Smooth muscle cell (in vitro differentiated cells): ENCODE measurements around the gene DUSP14. TPM values are rescaled to one million over a fixed set of nuclear protein-coding genes. Genes with fewer than 3 reads are reported as not detected.

ENCODE experiments used
- DNase-seq: peaks from one replicate; lab custom pipeline; 2025; ENCODE audit not compliant: unreplicated experiment; lab: John Stamatoyannopoulos, UW
- H2AFZ ChIP-seq: fragments of 200-600 bp; sonication (generic); 2 replicates; pipeline ENCODE4 v1.6.0; 2016; ENCODE audit warnings: antibody characterized with exemption, low read depth, mild to moderate bottlenecking
- H3F3A ChIP-seq: fragments of 200-600 bp; sonication (generic); 2 replicates; pipeline ENCODE4 v1.6.0; 2017; ENCODE audit warnings: antibody characterized with exemption, low read depth
- H3K27ac ChIP-seq: fragments of 200-600 bp; sonication (generic); 2 replicates; pipeline ENCODE4 v1.5.1; 2016; ENCODE audit warnings: low read depth, mild to moderate bottlenecking
- H3K27me3 ChIP-seq: fragments of 200-600 bp; sonication (generic); 2 replicates; pipeline ENCODE4 v1.6.1; 2016; ENCODE audit warnings: low read depth, mild to moderate bottlenecking
- H3K36me3 ChIP-seq: fragments of 200-600 bp; sonication (generic); 2 replicates; pipeline ENCODE4 v1.5.1; 2016; ENCODE audit warnings: low read depth
- H3K4me1 ChIP-seq: fragments of 200-600 bp; sonication (generic); 2 replicates; pipeline ENCODE4 v1.5.1; 2016; ENCODE audit warnings: low read depth
- H3K4me2 ChIP-seq: fragments of 200-600 bp; sonication (generic); 2 replicates; pipeline ENCODE4 v1.6.0; 2016; ENCODE audit warnings: mild to moderate bottlenecking
- H3K4me3 ChIP-seq: fragments of 200-600 bp; sonication (generic); 2 replicates; pipeline ENCODE4 v1.5.1; 2016; ENCODE audit warnings: mild to moderate bottlenecking
- H3K79me2 ChIP-seq: fragments of 200-600 bp; sonication (generic); 2 replicates; pipeline ENCODE4 v1.6.0; 2016; ENCODE audit warnings: low read depth, mild to moderate bottlenecking
- H3K9ac ChIP-seq: fragments of 200-600 bp; sonication (generic); 2 replicates; pipeline ENCODE4 v1.6.0; 2016; ENCODE audit warnings: low read depth
- H3K9me3 ChIP-seq: fragments of 200-600 bp; sonication (generic); replicated peaks from 2 replicates; pipeline ENCODE4 v1.5.1; 2016; ENCODE audit warnings: low read depth
- H4K20me1 ChIP-seq: fragments of 200-600 bp; sonication (generic); 2 replicates; pipeline ENCODE4 v1.6.0; 2016; ENCODE audit warnings: low read depth
- WGBS: methylation state at CpG from one replicate; pipeline ENCODE4 v1.1.7; 2016; ENCODE audit warnings: low lambda C conversion rate; 5-methylcytosine and 5-hydroxymethylcytosine counted together
- polyA plus RNA-seq: library from polyadenylated mRNA; unstranded; fragments of >200 nt; fragmentation: Nextera tagmentation; extraction: Ambion mirVana; gene quantifications from 2 replicates; pipeline ENCODE4 v1.2.1, GENCODE V29; 2016
- total RNA-seq: library from RNA; depleted of rRNA; stranded (reverse); fragments of >200 nt; gene quantifications from 2 replicates; pipeline ENCODE4 v1.2.3, GENCODE V29; 2014
- TF ChIP-seq, protein P1 (sequence below): fragments of 200-600 bp; sonication (generic); IDR thresholded peaks from 2 replicates; pipeline ENCODE4 v1.5.1; 2017; ENCODE audit warnings: borderline replicate concordance, mild to moderate bottlenecking, antibody characterized with exemption; ENCODE audit not compliant: insufficient read depth, poor library complexity, severe bottlenecking

DUSP14 gene
- total and polyA plus RNA-seq, 2 experiments from 2014 or later: 40.4 to 47.1 TPM

DNA sequence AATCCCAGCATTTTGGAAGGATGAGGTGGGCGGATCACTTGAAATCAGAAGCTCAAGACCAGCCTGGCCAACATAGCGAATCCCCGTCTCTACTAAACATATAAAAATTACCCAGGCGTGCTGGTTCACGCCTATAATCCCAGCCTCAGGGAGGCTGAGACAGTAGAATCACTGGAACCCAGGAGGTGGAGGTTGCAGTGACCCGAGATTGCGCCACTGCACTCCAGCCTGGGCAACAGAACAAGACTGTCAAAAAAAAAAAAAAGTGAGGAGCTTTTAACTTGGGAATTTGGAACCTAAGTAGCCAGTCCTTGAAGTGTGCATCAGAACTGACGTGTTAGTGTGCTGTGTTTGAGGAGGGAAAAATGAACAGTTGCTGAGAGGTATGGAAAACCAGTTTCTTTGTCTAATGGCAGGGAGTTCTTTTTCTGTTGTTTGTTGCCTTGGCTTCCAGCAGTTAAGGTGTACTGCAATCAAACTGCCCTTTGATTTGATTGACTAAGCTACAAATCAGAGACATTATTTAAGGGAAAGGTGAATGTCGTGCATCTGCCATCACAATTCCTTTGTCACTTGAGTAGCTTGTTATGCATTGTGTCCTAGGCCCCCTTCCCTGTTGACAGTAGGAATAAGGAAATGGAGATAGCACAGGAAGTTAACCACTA is 8.6 kb upstream of the DUSP14 start:
- WGBS: 73% methylated on average over 9 of the region's 9 CpGs
- TF ChIP-seq, protein P1, sequence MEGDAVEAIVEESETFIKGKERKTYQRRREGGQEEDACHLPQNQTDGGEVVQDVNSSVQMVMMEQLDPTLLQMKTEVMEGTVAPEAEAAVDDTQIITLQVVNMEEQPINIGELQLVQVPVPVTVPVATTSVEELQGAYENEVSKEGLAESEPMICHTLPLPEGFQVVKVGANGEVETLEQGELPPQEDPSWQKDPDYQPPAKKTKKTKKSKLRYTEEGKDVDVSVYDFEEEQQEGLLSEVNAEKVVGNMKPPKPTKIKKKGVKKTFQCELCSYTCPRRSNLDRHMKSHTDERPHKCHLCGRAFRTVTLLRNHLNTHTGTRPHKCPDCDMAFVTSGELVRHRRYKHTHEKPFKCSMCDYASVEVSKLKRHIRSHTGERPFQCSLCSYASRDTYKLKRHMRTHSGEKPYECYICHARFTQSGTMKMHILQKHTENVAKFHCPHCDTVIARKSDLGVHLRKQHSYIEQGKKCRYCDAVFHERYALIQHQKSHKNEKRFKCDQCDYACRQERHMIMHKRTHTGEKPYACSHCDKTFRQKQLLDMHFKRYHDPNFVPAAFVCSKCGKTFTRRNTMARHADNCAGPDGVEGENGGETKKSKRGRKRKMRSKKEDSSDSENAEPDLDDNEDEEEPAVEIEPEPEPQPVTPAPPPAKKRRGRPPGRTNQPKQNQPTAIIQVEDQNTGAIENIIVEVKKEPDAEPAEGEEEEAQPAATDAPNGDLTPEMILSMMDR: no peak
- no peak for DNase-seq

DNA sequence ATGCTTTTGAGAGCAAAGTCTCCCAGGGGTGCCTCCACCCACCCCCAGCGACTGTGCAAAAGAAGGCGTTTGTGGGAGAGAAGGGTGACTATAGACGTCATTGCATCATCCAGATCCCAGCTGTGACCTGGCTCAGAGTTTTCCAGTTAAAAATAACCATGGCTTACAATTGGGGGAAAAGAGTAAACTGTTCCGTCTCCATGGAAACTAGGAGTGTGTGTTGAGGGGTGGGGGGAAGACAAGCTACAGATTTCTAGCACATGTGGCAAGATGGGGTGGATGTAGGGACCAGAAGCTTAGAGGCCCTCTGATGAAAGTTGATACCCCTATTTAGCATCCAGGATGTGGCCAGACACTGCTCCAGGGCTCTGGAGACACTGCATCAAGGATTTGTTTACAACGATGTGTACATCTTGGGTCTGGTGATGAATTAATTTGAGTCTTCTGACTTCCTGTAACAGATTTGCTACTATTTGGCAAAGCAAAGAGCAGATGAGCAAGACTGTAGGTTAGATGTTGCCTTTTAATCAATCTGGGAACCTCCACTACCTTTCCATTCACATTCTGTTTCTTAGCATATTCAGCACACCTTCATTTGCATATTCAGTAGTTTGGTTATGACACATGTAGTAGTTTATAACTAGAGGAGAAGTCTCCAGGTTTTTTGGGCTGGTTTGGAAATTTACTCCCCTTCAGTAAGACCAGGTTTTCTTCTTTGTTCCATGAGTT is 6.2 kb upstream of the DUSP14 start:
- no peak overlapping the region for H3K4me3 ChIP-seq
- no peak for DNase-seq
- peak overlapping the region; percentile 49 for H3K9ac ChIP-seq
- peak overlapping the region; percentile 50 for H3K4me2 ChIP-seq
- WGBS: 20% methylated on average over 5 of the region's 5 CpGs
- H3F3A ChIP-seq: peaks cover 15% of the 10 kb centered on the region
- H3K79me2 ChIP-seq: no peaks in the 10 kb centered on the region
- no peak overlapping the region for H2AFZ ChIP-seq
- no peaks in the 10 kb centered on the region for H3K27me3 ChIP-seq
- H3K4me1 ChIP-seq: peaks cover 14% of the 10 kb centered on the region
- H3K36me3 ChIP-seq: peaks cover 1% of the 10 kb centered on the region
- no peaks in the 10 kb centered on the region for H3K9me3 ChIP-seq
- peak overlapping the region; percentile 87 for H3K27ac ChIP-seq
- no peaks in the 10 kb centered on the region for H4K20me1 ChIP-seq
- TF ChIP-seq, protein P1: no peak

More for the DNA sequence above, 8.6 kb upstream of the DUSP14 start:
- Histone ChIP-seq H3K4me3 (no peak overlapping the region), H3K9me3 (no peaks in the 10 kb centered on the region), H2AFZ (no peak overlapping the region), H3K4me2 (no peak overlapping the region), H3F3A (peaks cover 13% of the 10 kb centered on the region), H3K79me2 (no peaks in the 10 kb centered on the region), H3K9ac (no peak overlapping the region), H4K20me1 (no peaks in the 10 kb centered on the region), H3K27ac (no peak overlapping the region), H3K36me3 (peaks cover 4% of the 10 kb centered on the region), H3K27me3 (no peaks in the 10 kb centered on the region), H3K4me1 (peaks cover 12% of the 10 kb centered on the region)

DNA sequence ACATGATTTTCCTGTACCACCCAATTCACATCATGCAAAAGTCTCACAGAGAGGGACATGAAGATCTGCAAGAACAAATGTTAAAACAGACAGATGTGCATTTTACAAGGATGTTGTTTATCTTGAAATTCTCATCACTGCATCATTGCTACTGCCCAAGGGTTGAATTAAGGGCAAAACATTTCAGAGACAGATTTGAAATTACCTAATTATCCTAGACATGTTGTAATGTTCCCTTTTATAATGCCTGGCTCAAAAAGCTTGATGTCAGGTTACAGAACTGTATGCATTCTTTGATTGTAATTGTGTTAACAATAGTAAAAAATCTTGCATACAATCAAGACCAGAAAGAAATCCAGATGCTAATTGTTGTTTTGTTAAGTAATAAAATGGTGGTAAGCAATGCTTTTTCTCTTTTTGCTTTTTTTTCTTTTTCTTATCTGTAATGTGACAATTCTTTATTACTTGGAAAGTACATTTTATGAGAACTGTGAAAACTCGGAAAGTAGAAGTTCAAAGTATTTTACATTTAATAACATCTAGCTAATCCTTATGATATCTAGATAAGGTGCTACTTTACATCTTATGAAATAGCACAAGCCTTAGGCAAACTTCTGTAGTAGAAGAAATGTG is 3.6 kb upstream of the DUSP14 start:
- Histone ChIP-seq H3K9ac (no peak overlapping the region), H2AFZ (no peak overlapping the region), H3K4me3 (no peak overlapping the region), H3K27ac (peak overlapping the region; percentile 99), H3K4me1 (peaks cover 24% of the 10 kb centered on the region), H4K20me1 (no peaks in the 10 kb centered on the region), H3K4me2 (no peak overlapping the region), H3F3A (peaks cover 25% of the 10 kb centered on the region), H3K9me3 (no peaks in the 10 kb centered on the region), H3K36me3 (no peaks in the 10 kb centered on the region), H3K27me3 (no peaks in the 10 kb centered on the region), H3K79me2 (no peaks in the 10 kb centered on the region)
- DNase-seq: no peak
- TF ChIP-seq, protein P1: no peak
- 47% methylated on average over 1 of the region's 1 CpG for WGBS
